ENCODE data around the gene GNG8. TPM values are rescaled to one million over a fixed set of nuclear protein-coding genes. Genes with fewer than 3 reads are reported as not detected.

The GNG8 gene
- total and polyA plus RNA-seq, 9 of the 15 experiments (the other 6 are each of a cell fraction or from before 2014, with no cell fraction given): 1.3 TPM; not detected in 8

DNA sequence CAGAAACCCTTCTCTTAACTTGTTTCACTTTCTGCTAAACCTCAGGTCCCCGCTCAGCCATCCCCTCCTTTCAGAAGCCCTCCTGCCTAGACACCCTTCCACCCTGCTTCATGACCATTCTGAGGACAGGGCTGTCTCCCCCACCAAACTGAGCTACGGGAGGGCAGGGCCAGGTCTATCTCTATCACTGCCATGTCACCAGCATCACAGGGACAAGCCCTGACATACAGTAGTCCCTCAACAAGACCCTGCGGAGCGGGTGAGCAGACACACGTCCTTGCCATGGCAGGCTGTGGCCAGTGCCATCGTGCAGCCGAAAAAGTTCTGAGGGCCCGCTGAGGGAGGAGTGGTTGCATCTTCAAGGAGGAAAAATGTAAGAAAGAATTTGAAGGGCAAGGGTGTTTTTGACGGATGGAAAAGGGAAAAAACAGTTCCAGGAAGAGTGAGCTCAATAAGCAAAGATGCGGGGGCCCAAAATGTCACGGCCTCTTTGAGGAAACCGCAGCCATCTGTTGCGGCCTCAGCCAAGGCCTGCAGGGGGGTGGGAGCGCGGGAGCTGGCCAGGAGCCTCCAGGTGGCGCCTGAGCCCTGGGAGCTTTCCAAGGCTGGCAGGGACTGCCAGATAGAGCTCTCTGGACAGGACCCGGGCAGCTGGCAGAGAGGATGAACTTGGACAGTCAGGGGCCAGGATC lies 19.2 kb downstream of the GNG8 start (continued):
- TF ChIP-seq SRF (CRISPR knock-in tag; IDR thresholded peaks at IDR 0.05) (peak in 1 of 2 experiments; percentile 59; a peak in 1 of 4 replicates), LCOR (CRISPR knock-in tag; IDR thresholded peaks at IDR 0.05) (peak; percentile 65; the same call in 1 of the 2 replicates), TFAP4 (CRISPR knock-in tag; IDR thresholded peaks at IDR 0.05; ENCODE audit: borderline replicate concordance) (peak; percentile 95), MYC (IDR thresholded peaks at IDR 0.05; ENCODE audit: low read depth, low read length) (0 out of 2 replicates have a peak, but pooled peaks have one; percentile 24), MYC (CRISPR knock-in tag; IDR thresholded peaks at IDR 0.05; ENCODE audit: borderline replicate concordance, low read depth) (no peak), YY1 (IDR thresholded peaks at IDR 0.05; ENCODE audit: borderline replicate concordance in 1 of 3, control insufficient read depth in 1 of 3, extremely low read depth in 1 of 3, insufficient read depth in 3 of 3, insufficient read length in 1 of 3, insufficient replicate concordance in 2 of 3, low read depth in 1 of 3, low read length in 2 of 3) (peak in 2 of 3 experiments; percentile 31 to 41), CHD2 (IDR thresholded peaks at IDR 0.05; ENCODE audit: low read depth, low read length) (no peak), XRCC5 (IDR thresholded peaks at IDR 0.05; ENCODE audit: low read depth, low read length) (0 out of 2 replicates have a peak, but pooled peaks have one; percentile 46), EGR1 (conservative IDR thresholded peaks at IDR 0.05) (peak; percentile 66), CBFA2T3 (IDR thresholded peaks at IDR 0.05) (peak; percentile 53), ESRRA (IDR thresholded peaks at IDR 0.05; ENCODE audit: borderline replicate concordance, low read depth) (peak; percentile 50; the same call in 1 of the 2 replicates), ZBTB7A (IDR thresholded peaks at IDR 0.05; ENCODE audit: borderline replicate concordance, control insufficient read depth, low read depth, low read length) (peak; percentile 75; the same call in 1 of the 2 replicates), L3MBTL2 (IDR thresholded peaks at IDR 0.05) (peak; percentile 13; the same call in 1 of the 2 replicates), SMC3 (conservative IDR thresholded peaks at IDR 0.05; ENCODE audit: insufficient read depth, low read depth, low read length) (peak; percentile 60), JUND (IDR thresholded peaks at IDR 0.05; ENCODE audit: borderline replicate concordance, low read depth, low read length) (peak; percentile 21; the same call in 1 of the 2 replicates), JUND (tag; IDR thresholded peaks at IDR 0.05; ENCODE audit: borderline replicate concordance, low read depth, low read length) (no peak)
- TF ChIP-seq, protein P1, sequence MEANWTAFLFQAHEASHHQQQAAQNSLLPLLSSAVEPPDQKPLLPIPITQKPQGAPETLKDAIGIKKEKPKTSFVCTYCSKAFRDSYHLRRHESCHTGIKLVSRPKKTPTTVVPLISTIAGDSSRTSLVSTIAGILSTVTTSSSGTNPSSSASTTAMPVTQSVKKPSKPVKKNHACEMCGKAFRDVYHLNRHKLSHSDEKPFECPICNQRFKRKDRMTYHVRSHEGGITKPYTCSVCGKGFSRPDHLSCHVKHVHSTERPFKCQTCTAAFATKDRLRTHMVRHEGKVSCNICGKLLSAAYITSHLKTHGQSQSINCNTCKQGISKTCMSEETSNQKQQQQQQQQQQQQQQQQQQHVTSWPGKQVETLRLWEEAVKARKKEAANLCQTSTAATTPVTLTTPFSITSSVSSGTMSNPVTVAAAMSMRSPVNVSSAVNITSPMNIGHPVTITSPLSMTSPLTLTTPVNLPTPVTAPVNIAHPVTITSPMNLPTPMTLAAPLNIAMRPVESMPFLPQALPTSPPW (CRISPR knock-in tag; IDR thresholded peaks at IDR 0.05): peak; percentile 74
- TF ChIP-seq, protein P2, sequence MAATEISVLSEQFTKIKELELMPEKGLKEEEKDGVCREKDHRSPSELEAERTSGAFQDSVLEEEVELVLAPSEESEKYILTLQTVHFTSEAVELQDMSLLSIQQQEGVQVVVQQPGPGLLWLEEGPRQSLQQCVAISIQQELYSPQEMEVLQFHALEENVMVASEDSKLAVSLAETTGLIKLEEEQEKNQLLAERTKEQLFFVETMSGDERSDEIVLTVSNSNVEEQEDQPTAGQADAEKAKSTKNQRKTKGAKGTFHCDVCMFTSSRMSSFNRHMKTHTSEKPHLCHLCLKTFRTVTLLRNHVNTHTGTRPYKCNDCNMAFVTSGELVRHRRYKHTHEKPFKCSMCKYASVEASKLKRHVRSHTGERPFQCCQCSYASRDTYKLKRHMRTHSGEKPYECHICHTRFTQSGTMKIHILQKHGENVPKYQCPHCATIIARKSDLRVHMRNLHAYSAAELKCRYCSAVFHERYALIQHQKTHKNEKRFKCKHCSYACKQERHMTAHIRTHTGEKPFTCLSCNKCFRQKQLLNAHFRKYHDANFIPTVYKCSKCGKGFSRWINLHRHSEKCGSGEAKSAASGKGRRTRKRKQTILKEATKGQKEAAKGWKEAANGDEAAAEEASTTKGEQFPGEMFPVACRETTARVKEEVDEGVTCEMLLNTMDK (IDR thresholded peaks at IDR 0.05; ENCODE audit: borderline replicate concordance, insufficient read depth, low read depth, low read length, poor library complexity, severe bottlenecking): peak; percentile 89
- TF ChIP-seq, protein P3, sequence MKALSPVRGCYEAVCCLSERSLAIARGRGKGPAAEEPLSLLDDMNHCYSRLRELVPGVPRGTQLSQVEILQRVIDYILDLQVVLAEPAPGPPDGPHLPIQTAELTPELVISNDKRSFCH (CRISPR knock-in tag; IDR thresholded peaks at IDR 0.05): no peak
- TF ChIP-seq, protein P3 (tag; IDR thresholded peaks at IDR 0.05): 0 out of 2 replicates have a peak, but pooled peaks have one; percentile 52

All from K562 (cell line).